ENCODE results near the gene NCKAP5.

Gene NCKAP5

DNA sequence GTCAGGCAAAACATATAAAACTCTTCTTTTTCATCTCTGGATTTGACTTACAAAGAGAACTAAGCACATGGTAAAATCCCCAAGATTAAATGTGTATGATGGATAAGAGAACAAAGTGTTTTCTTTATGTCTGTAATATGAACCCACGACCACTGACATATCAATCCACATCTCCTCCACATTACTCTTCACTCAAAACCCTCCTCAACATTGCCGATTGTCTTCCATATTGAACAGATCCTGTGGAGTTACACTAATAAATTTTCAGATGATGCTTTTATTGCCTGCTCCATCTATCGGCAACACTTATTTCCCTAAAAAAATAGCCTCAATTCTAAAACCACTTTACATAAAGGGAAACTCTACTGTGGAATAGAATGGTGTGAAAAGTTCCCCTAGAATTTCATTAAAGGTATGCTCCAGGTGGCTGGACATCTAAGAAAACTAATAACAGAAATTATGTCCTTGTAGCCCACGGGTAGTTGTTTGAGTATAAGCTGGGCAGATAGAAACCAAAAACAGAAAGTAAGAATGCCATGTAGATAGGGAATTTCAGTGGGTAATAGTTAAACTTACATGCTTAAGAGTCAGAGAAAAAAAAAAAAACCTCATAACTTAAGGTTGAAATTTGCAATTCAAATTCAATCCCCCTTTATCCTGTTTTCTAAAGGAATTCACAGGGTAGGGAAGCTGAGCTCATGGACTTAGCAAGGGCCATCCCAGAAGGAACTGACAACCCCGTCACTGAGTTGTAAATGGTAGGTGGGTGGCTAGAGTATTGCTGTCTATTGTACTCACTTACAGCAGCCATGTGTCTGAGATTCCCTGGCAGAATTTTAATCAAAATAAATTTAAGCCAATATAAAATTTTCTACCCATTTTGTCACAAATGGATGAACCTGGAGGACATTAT is 592.8 kb downstream of the NCKAP5 start:
- DNase-seq: no peak

DNA sequence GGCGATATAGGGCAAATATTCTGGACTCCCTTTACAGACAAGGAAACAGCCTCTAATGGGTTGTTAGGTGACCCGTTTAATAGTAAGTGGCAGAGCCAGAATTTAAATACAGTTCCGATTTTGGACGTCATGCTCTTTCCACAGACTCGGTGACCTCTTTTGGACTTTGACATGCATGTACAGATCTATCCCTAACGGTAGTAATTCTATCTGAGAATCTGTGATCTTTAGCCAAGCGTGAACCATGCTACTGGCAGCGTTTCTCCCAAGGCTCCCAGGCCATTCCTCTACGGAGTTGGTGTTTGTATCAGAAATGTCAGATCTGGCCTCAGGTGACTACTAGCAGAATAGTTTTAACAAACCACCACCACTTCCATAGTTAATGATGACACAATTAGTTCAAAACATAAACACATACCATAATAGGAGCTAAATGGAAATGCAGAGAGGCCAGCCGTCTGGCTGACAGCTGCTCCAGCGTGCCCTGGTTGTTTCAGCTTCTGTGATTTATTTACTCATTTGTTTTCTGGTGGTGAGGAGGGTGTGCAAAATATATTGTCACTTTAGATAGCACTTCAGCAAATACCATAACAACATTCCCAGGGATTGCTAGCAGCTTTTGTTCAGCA is 593.7 kb downstream of the NCKAP5 start:
- no peak for DNase-seq

DNA sequence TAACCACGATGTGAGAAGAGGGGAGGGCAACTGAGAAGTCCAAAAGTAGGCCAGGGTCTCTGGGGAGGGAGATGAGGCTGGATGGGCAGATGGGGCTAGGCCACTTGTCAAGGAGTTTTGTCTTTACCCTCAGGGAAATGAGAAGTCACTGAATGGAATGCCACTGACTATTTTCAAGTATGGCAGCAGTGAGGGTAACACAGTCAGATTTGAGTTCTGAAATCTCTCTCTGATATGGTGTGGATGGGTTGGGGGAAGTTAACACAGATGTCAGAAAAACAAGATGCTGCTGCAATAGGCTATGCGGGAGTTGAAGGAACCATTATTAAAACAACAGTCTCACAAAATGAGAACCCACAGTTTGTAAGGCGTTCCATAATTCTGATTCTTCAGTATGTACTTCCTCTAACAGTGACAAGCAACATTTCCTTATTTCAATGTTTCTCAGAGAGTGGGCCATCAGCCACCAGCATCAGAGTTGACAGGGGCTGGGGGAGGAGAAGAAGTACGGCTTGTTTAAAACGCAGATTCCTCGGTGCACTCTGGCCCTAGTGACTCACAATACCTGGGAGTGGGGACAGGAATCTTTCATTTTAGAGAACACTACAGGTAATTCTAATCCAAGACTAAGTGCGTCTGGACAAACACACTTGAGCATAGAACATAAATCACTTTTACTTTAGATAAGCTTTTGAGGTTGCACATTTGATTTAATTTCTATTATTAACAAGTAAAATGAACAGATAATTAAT is 596.8 kb downstream of the NCKAP5 start:
- DNase-seq: no peak

DNA sequence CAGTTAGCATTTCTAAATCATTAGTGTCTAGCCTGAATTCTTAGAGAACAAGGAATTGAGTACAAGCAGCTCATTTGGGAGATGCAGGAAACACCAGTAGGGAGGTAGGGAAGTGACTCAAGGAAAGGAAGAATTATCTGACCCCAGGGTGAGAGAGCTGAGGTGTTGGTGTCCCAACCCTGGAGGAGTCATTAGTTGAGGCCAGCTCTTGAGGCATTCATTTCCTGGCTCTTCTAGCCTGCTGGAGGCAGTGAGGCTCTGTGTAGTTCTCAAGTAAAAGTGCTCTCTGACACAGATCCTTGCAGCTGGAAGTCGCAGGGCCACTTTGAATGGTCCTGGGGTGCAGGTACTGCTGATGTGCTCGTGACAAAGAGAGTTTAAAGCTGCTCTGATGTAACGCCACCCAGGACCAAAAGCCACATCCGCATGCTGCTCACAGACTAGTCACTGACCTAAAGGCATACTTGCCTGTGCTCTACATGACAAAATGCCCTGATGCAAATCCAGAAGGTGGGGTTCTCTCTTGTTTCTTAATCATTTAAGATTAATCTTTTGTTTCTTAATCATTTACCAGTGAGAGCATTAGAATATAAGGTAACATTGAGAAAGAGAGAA is 598.8 kb downstream of the NCKAP5 start:
- DNase-seq: no peak

DNA sequence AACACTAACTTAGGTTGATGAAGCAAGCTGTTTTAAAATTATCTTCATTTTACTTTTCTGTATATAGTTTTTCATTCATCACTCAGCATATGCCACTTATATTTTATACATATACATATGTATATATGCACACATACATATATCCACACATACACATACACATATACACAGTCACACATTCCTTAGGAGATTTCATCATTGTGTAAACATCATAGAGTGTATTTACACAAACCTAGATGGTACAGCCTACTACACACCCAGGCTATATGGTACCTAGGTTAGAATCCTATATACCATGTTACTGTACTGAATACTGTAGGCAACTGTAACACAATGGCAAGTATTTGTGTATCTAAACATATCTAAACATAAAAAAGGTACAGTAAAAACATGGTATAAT is 602.8 kb downstream of the NCKAP5 start:
- DNase-seq: no peak

DNA sequence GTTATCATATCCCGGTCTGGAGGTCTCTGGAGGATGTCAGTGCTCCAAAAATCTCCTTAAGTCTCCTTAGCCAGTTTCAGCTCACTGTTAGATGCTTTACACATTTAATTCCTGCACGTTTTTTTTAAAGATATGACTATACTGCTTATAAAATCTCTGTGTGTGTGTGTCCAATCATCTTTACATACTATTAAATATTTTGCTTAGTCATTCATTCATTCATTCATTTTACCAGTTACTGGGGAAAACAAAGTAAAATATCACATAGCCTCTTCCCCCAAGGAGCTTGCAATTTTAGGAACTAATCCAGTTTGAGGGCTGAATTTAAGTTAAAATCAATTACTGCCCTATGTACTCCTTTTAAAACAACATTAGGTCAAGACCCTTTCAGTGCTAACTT is 605.1 kb downstream of the NCKAP5 start:
- DNase-seq: no peak

DNA sequence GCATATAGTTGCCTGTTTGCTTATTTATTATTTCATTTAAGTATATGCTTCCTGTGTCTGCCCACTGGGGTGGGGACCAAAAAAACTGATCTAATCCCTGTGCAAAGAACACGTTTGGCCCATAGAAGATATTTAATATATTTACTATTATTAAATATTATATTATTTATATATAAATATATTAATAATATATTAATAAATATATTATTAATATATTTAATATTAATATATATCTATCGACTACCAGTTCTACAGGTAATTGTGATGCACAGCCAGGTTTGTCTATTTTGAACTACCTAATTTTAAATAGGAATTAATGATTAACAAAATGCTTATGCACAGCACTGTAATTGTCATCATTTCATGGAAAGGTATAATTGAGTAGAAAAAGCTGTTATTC is 609.4 kb downstream of the NCKAP5 start:
- DNase-seq: no peak

DNA sequence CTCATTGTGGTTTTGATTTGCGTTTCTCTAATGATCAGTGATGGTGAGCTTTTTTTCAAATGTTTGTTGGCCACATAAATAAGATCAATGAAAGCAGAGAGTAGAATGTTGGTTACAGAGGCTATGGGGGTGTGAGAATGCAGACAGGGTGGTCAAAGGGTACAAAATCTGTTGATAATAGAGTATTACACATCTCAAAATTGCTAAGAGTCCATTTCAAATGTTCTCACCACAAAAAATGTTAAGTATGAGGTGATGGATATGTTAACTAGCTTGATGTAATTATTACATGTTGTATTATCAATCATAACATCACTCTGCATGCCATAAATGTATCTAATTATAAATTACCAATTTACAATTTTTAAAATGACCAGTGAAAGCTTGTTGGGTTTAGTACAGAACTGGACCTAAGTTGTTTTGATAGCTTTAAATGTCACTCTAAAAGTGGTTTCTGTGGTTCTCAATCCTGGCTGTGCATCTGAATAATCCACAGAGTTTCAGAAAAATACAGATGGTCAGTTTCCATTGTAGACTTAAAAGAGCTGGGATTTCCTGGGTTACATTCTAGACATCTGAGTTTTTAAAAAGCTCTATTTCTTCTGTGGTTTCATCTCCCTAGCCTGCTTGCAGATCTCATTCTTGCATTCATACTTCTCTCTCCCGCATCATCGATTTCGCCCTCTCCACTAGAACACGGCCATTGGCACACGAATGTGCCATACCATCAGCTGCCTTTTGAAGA is 612.2 kb downstream of the NCKAP5 start:
- DNase-seq: no peak

DNA sequence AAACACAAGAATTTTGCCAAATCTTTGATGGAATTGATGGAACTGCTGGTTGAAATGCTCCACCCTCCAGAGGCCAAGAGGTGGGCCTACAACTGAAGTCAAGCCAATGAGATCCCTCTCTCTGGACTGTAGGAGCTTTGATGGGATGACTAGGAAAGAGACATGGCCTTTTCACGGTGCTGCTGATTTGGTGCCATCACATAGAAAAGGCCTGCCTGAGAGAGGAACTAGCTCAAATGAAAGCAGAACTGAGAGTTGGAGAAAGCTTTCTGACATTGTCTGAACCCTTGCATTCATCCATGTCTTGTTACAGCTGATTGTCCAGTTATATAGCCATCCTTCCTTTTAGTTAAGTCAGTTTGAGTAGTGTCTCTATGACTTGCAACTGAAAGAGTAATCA is 614.5 kb downstream of the NCKAP5 start:
- DNase-seq: no peak

DNA sequence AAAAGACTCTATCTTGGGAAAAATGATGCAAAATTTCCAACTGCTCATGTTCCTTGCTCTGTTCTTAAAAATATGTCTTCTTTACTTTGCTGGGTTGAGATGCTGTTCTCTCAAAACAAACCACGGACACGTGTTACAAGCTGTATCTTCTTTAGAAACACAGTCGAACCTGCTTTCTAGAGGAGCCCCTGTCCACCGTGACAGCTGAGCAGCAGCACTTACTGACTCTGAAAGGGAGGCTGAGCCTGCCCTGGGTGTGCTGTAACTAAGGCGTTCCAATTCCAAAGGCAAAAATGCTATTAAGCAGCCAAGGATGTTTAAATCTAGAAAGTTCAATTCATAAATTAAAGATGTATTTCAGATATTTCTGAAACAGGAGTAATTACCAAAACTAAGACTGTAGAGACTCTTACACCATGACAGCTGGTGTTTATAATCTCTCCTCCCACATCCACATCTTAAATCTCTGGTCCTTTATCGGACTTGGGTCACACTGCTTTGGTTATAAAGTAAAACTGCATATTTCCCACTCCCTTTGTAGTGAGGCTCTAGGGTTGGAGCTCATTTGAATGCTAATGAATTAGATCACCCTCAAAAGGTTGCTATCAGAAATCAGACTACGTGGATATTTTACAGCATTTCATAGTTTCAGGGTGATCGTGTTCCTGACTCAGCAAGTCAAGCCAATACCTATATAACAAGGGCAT is 617.1 kb downstream of the NCKAP5 start:
- DNase-seq: no peak

DNA sequence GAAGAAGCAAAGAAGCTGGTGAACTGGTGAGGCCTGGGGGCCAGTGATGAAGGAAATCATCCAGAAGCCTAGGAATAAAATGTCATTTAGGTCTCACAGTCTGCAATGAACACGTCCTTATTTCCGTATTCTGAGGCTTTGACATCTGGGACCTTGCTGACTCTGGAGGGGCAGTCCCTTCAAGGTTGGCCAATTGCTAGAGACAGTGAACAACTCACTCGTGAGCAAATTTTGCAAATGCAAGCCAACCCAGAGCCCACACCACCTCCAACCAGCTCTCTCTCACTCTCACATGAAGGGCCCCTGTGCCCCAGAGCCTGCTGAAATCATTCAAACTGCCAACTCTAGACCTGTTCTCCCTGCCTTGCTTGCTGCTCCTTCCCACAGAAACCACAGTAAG is 619.2 kb downstream of the NCKAP5 start:
- no peak for DNase-seq

DNA sequence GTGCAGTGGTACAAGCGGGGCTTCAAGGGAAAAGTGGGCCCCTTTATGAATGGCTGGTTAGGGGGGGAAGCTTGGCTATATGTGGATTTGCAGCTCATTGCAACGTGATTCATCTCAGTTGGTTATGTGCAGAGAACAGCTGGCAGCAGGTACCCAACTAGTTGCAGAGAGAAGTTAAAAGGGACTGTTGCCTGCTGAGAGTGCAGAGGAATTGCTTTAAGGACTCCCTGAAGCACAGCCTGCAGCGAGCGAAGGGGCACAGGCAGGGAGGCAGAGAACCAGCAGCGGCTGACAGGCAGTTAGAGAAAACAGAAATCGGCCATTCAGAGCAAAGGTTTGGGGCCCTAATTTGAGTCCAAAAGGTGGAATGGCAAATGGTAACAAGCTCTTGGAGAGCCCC is 620.1 kb downstream of the NCKAP5 start:
- no peak for DNase-seq

DNA sequence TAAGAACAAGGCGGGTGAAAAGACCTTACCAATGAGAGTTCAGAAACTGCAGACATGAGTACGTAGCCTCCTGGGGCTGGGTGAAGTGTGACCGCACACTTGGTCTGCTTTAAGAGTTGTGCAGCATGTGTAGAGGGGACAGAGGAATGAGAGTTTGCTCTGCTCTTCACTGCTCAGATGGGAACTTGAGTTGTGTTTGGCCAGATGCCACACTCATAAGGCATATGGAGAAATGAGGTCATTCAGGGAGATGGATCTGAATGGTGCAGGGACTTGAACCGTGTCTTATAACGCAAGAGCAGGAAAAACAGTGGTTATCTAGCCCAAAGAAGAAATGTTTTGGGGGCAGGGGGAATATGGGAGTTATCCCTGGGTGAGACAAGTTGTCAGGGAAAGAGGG is 624.4 kb downstream of the NCKAP5 start:
- no peak for DNase-seq

DNA sequence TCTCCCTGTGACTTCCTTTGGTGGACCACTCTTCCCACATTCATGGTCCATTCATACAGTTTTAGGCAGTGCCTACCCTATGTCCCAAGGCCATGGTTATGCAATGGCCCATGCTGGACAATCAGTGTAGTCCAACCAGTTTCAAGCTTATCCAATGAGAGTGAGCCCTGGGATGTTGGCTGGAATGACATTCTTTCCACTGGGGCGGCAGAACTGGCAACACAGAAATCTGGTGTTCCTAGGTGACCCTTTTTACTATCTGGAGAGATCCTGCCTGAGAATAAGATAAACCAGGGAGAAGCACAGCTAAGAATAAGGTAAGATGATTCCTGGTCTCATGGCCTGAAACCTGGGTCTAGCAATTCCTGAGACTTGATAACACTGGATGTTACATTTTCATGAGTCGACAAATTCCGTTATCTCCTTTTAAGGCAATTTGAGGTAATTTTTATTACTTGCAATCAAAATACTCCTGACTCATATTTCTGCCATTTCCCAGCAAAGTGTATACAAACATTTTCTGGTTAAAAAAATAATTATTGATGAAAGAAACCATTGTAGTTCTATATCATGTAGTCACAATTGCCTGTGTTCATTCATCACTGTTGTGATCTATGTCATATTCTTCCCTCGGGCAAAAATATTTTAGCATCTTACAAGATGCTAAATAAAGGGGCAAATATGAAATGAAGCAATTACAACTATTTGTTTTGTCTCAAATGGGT is 626.8 kb downstream of the NCKAP5 start:
- DNase-seq: no peak

DNA sequence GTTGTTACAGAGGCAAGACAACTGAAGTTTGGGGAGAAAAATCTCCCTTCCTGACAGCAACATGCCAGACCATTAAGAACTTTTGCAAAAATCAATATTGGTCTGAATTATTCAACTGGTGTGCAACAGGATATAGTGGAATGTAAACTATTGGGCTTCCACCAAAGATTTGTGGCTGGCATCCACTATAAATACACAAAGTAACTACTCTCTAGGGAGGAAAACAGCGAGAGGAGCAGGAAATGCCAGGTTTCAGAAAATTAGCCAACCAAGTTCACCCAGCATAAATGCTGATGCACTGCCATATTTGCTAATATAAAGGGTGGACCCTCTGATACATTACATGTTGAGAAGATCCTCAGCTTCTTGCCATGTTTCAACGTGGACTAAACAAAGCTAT is 630.6 kb downstream of the NCKAP5 start:
- no peak for DNase-seq

DNA sequence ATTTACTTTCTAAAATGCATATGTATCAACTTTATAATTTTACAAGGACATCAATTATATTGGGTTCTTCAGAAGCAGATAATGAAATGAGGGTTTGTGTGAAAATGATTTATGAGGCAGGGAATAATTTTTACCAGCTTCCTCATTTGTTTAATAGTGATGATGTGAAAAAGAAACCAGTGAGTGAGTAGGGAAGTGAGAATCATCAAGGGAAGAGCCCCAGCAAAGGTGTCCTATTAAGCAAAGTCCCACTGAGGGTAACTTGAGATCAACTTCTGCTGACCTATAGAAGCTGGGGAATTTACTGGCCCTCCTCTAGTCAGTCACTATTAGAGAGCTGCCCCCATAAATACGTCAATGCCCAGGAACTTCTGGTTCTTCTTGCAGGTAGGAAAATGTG is 631.5 kb downstream of the NCKAP5 start:
- no peak for DNase-seq

DNA sequence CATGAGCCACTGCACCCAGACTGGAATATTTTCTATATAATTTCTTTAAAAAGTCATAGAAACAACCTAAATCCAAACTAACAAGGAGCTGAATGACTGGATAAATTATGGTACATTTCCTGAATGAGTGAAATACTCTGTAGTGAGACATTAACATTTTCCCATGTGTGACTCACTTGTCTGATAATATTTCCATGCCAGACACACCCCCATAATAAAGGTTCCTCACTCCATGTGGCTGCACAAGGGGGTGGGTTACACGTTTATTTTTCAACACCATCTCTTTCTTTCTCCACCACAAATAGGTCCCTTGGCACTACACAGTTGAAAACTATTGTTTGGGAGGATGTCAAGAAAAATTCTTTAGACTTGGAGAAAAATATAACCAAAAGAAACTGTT is 632.0 kb downstream of the NCKAP5 start:
- no peak for DNase-seq

DNA sequence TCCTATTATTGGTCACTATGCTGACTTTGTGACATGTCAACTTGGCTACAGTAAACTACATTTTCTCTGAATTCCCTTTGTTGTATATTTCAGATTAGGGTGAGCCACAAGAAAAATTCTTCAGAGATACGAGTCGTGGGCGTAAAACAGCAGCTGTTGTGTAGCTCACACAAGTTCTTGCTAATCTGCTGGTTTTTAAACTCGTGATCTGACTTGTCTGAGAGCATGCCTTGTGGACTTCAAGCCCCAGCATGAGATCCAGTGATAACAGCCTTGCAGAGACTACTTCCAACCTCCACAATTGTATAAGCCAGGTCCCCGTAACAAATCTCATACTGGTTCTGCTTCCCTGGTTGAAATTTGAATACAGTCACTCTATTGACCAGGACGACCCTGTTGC is 638.5 kb downstream of the NCKAP5 start:
- no peak for DNase-seq

DNA sequence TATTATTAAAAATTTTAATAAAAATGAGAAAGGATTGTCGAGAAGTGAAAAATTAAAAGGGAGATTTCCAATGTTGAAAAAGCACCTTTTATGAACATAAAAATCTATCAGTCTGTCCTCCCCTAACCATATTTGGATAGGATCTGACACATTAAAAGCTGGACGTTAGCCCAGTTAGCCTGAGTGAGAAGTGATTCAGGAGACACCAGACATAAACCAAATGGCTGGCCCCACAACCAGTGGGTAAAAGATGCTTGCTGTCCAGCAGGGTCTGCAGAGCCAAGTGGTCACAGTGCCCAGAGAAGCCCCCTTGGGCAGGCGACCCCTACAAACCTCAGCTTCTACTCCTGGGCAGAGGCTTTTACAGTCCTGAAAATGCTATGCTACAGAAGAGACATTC is 644.5 kb downstream of the NCKAP5 start:
- no peak for DNase-seq

DNA sequence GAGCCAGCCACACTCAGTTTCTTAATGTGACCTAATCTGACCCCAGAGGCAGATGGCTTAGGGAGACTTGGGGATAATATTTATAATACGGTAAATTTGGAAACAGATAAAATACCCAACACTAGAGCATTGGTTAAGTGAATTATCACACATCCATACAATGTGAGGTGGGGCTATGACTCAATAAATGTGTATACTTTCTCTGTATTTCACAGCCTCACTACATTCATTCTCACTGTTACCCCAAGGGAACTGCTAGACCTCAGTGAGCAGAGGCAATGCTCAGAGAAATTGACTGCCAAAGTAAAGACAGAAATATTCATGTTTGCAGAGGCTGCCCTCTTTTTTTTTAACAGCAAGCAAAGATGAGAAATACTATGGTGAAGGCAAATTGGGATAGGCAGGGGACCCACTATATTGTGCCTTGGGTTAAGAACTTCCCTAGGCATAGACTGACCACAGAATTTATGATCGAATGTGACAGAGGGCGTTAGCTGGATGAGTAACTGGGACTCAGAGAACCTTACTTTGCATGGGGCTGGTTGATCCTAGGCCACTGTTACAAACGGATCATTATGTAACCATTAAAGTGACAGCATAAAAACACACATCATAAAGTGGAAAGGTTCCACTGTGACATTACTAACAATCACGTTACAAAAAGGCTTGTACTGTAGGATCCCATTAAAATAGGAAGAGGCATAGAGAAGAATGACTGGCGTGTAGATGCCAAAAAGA is 652.3 kb downstream of the NCKAP5 start:
- no peak for DNase-seq
